ENCODE results near the gene CD1D.
A peak's percentile ranks its signal among the peaks of the same experiment; 100 is the strongest.
"Not testable (repeated sequence)": the region's sequence is repeated elsewhere in the genome, so short reads cannot be mapped to it uniquely, and the experiment has no call there.

CD1D gene

GRCh38 chr1:158176849-158177699, 3.6 kb upstream of the CD1D start:
- DNase-seq: not testable (repeated sequence)

DNA sequence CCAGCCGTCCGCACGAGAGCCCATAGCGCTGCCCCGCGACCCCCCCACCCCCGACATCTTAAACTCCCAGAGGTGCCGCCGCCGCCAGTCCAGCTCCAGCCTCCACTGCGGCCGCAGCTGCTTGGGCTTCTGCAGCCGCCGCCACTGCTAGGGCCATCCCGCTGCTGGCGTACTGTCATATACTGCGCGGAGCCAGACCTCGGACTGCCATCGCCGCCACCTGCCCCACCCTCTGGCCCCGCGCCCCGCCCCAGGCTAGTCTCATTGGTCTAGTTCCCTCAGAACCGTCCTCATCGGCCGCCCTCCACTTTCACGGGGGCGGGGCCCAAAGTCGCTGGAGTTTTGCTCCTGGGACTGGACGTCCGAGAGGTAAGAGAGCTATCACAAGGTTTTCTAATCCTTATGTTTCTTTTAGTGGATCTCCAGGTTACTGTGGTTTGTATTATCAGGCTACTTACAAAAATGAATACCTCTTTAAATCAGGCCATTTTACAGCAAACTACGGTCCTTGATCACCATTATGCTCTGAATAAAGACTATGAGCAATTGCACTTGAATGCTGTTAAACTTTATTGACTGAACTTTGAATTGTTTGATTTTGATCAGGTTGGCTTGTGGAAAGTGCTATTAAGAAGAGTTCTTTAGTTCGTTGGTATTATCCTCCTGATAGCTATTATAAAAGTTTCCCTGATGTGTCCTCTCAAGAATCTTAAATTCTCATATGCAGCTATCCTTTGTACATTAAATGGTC, 2.8 kb upstream of the CD1D start:
- DNase-seq: no peak

DNA sequence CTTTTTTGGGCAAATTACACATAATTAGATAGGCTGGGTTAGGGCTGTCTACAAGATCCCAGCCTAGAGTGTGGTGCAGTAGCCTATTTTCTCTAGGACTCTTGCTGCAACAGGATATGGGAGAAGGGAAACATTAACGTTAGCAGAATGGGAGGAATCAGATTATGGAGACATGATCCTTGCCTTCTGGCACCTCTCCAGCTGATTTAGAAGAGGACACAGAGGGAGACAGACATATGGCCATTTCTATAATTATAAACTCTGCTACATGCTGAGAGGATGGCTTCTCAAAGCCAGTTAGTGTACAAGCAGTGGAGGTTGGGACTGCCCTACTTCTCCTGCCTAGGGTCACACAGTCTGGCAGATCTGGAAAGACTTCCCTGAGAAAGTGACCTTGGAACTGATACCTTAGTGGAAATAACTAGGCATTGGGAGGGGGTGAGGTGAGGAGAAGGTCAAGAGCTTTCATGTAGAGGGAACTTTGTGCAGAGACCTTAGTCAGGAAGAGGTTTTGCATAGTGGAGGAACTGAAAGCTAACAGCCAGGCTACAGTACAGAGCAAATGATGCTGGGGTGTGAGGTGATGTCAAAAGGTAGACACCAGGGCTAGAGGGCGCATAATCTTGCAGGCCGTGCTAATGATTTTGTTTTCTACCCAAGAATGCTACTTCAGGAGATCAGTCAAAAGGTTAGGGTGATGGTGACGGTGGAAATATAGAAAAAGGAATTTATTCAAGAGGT, 1.2 kb upstream of the CD1D start:
- DNase-seq: no peak

GRCh38 chr1:158181577-158181922, 855 bp downstream of the CD1D start:
- no peak for DNase-seq

GRCh38 chr1:158185770-158186169, 5.1 kb downstream of the CD1D start:
- DNase-seq: no peak

DNA sequence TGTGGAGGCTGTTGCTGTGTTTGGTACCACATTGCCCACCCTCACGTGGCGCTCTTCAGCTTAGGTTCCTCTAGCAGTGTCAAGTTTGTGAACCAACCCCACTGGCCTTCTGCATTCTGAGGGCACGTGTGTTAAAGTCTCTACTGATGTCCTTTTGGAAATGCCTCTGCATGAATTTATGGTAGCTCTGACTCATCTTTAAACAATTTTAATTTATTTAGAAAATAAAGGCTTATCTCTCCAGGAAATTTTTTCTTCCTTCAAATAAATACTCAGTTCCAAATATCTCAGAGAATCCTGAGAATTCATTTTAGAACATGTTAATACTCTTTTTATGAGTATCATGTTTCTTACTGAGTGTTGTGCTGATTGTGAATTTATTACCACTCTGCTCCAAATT, 5.5 kb downstream of the CD1D start:
- no peak for DNase-seq

DNA sequence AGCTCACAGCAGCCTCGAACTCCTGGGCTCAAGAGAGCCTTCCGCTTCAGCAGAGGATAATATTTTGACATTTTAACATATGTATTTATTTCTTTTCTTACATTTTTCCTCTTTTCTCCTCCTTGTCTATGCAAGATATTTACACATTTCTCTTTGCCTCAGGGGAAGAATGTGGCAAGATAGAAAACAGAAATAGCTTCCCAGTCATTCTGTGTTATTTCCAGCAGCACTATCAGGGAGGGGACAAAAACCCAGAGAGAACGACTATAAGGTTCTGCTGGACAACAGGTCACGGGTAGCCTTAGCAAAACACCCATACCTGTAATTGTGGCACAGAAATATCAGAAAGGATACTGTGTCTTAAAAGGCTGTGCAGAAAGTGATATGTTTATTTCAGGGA, 7.9 kb downstream of the CD1D start:
- no peak for DNase-seq

GRCh38 chr1:158189624-158190023, 8.9 kb downstream of the CD1D start:
- DNase-seq: no peak

DNA sequence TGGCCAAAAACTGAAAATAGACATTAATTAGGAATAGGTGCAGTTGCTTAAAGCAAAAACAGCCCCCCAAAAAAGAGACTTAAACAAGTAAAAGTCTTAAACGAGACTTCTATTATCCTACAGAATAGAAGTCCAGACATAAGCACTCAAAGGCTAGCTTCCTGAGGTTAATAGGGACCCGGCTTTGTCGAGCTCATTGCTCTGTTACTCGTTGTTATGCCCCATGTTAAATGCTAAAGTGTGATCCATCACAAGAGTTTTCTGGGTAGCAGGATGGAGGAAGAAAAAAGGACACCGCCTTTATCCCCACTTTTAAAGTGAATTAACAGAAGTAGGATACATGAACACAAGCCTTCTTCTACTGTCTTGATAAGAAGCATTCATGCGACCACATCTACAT, 10.6 kb downstream of the CD1D start:
- DNase-seq: no peak

DNA sequence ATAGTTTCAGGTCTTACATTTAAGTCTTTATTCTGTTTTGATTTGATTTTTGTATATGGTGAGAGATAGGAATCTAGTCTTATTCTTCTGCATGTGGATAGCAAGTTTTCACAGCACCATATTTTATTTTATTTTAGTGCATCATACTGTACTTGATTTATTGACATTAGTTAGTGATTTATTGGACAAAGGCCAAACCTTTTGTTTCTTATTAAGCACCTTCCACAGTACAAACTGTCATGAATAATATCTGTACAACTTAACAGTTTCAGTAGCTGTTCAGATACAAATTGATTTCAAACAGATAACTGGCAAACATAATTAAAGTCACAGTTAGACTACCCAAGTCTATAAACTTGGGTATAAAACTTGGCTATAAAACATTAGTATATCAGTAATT, 15.8 kb downstream of the CD1D start:
- DNase-seq: no peak

DNA sequence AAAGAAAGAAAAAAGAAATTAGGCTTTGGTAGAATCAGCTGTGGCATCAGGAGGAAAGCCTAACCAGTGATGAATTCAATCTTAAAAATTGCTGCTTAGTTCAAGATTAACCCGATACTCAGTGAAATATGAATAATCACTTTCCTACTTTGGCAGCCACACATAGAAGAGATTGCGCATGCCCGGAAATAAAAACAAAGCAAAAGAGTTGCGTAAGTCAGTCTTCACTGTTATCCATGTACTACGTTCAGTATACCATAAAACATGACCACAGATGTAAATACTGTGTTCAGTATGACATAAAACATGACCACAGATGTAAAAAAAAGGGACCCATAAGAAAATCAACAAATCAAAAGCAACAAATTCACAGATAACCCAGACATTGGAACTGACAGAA, 19.2 kb downstream of the CD1D start:
- DNase-seq: no peak

- no peak for DNase-seq
Observed at GRCh38 chr1:158200527-158200926, 19.8 kb downstream of the CD1D start.

DNA sequence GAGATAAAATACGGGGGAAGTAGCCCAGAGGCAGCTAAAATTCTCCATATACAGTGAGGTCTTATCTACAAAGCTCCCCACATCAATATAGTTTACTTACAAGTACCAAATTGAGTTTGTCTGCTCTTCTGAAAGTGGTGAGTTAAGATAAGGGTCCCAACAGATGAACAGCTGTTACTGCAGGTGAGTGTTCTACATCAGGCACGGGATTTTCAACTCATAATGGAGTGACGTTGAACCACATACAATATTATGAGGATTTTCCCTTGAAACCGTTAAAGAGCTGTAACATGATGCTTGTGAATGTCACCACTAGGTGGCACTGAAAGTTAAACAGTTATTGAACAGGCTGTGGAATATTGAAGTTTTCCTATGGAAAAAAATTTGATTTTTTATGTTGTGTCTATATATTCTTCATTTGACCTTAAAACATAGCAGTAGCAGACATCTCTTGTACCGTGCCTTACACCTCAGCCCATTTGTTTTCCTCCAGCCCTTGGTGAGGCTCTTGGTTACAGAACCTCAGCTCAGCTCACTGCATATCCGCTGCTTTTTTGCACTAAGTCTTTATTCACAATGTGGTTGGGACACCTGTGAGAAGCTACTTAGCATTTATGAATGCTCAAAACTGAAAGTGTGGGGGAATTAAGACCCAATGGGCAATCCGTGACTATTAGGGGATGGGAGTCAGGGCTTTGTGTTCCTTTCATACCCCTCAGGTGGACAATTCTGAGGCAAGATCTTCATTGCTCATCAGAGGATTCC, 23.2 kb downstream of the CD1D start:
- peak; percentile 53 for DNase-seq

- DNase-seq: no peak
Observed at GRCh38 chr1:158204458-158204827, 23.7 kb downstream of the CD1D start.

DNA sequence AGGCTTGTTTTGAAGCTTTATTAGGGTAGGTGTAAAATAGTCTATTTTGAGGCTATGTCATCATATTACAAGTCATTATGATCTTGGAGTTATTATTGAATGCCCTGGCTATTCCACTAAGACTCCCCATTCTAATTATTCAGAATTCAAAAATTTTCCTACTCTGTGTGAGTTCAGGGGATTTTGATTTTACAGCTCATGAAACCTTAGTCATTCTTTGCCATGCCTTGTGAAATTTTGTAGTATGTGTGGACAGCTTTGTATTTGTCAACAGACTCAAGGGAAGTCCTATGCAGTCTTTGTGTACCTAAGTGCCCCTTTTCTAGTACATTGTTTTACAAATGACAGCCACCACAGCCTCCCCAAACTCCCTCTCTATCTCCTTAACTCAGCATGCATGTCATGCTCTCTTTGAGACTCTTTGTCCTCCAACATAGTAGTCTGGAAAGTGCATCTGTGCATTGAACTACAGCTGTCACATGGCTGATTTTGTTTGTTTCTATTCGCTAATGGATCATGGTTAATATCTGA, 28.0 kb downstream of the CD1D start:
- no peak for DNase-seq

DNA sequence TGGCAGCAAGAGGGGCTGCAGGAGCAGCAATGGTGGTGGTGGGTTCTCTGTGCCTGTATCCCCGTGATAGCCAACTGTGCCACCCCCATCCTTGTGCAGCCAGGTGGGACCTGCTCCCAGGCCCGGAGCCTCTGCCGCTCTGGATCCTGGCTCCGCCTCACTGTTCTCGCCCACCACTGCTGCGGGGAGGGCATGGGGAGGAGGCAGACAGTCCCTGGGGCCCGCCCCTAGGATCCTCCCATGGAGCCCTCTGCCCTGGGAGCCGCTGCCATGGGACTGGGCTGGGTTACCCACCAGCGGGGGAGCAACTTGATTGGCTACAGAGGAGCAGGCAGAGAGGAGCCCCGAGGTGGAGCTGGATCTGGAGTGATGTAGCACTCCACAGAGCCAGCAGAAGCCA, 31.6 kb downstream of the CD1D start:
- DNase-seq: no peak

DNA sequence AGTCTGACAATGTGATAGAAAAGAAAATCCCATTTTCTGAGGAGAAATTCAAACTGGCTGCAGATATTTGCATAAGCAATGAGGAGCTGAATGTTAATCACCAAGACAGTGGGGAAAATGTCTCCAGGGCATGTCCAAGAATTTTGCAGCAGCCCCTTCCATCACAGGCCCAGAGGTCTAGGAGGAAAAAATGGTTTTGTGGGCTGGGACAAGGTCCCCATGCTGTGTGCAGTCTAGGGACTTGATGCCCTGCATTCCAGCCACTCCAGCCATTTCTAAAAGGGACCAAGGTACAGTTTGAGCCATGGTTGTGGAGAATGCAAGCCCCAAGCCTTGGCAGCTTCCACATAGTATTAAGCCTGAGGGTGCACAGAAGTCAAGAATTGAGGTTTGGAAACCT, 42.8 kb downstream of the CD1D start:
- not testable (repeated sequence) for DNase-seq

GRCh38 chr1:158227904-158228623, 47.4 kb downstream of the CD1D start:
- DNase-seq: no peak
